Esophagus squamous epithelium (tissue), 5 donors: Measurements from ENCODE around the gene CDKAL1. TPM values are rescaled to one million over a fixed set of nuclear protein-coding genes. Genes with fewer than 3 reads are reported as not detected.

ENCODE experiments used
- DNase-seq: peaks from one replicate; lab custom pipeline; 2025; lab: John Stamatoyannopoulos, UW
- H3K27ac ChIP-seq, 4 donors: fragments of 200-600 bp; sonication (generic); one replicate each; pipeline ENCODE4 v1.5.1; 2016 to 2019; ENCODE audit warnings: mild to moderate bottlenecking in 1 of 4
- H3K27me3 ChIP-seq, 4 donors: fragments of 200-600 bp; sonication (generic); 1 replicate in 3 of 4; 2 replicates in 1 of 4; pipeline versions ENCODE4 v1.5.1 to v1.6.0; 2017 to 2021; ENCODE audit warnings: antibody characterized with exemption in 1 of 4
- H3K36me3 ChIP-seq, 3 donors: fragments of 200-600 bp; sonication (generic); one replicate each; pipeline ENCODE4 v1.5.1; 2016 to 2019
- H3K4me1 ChIP-seq, 3 donors: fragments of 200-600 bp; sonication (generic); one replicate each; pipeline ENCODE4 v1.5.1; 2017 to 2019
- H3K4me3 ChIP-seq, 4 donors: fragments of 200-600 bp; sonication (generic); 1 replicate in 3 of 4; 2 replicates in 1 of 4; pipeline ENCODE4 v1.5.1; 2016 to 2019; ENCODE audit warnings: mild to moderate bottlenecking in 2 of 4, moderate library complexity in 1 of 4
- H3K9me3 ChIP-seq, 3 donors: fragments of 200-600 bp; sonication (generic); one replicate each; pipeline ENCODE4 v1.5.1; 2016 to 2019
- CTCF ChIP-seq, 6 experiments: fragments of 450-650 bp in 4 of 6; fragments of 200-600 bp in 2 of 6; sonication (generic) in 2 of 6; IDR thresholded peaks; one replicate each; pipeline ENCODE4 v1.5.1; 2016 to 2019; ENCODE audit warnings: antibody characterized with exemption in 6 of 6, mild to moderate bottlenecking in 4 of 6, moderate library complexity in 4 of 6
- POLR2A ChIP-seq, 4 donors: fragments of 450-650 bp; IDR thresholded peaks; one replicate each; pipeline ENCODE4 v1.6.1; 2017; ENCODE audit warnings: antibody characterized with exemption in 4 of 4, mild to moderate bottlenecking in 4 of 4, moderate library complexity in 3 of 4
- WGBS, 2 donors: methylation state at CpG; one replicate each; pipeline ENCODE4 v1.1.5; 2018; 5-methylcytosine and 5-hydroxymethylcytosine counted together
- intact Hi-C: fragments of 100-400 bp; cut with DNase I; formaldehyde crosslinking; loops from one replicate; pipeline ENCODE4 v1.15.0; 2022
- total RNA-seq, 4 donors: library from RNA; depleted of rRNA; stranded (reverse); fragments of >200 nt; gene quantifications; one replicate each; pipeline ENCODE4 v1.1.0, GENCODE V29; 2016
- donor health status: DM: yes; HTN: yes; CAD: no.

Gene CDKAL1
- total RNA-seq, 4 donors from 2014 or later, result 6.5 to 13.0 (median 10.7) TPM

- Histone ChIP-seq H3K4me1 (peaks cover 0 to 3% (median 0%) of the 10 kb centered on the region in 3 donors), H3K27me3 (no peaks in the 10 kb centered on the region), H3K36me3 (peaks cover 0 to 16% (median 0%) of the 10 kb centered on the region in 3 donors), H3K27ac (no peak overlapping the region), H3K4me3 (no peak overlapping the region), H3K9me3 (no peaks in the 10 kb centered on the region)
- DNase-seq, result no peak
- intact Hi-C loops, result no loop called here
- WGBS, 2 donors, result 76 to 78% methylated on average over 2 of the region's 2 CpGs
- TF ChIP-seq POLR2A (IDR thresholded peaks at IDR 0.05) (no peak), CTCF (IDR thresholded peaks at IDR 0.05) (no peak)
Measured at GRCh38 chr6:20954315-20954714, 420.1 kb downstream of the CDKAL1 start.

GRCh38 chr6:20955131-20955530 lies 420.9 kb downstream of the CDKAL1 start:
- Histone ChIP-seq H3K27me3 (no peaks in the 10 kb centered on the region), H3K36me3 (peaks cover 0 to 16% (median 0%) of the 10 kb centered on the region in 3 donors), H3K27ac (no peak overlapping the region), H3K4me3 (no peak overlapping the region), H3K4me1 (peaks cover 0 to 3% (median 0%) of the 10 kb centered on the region in 3 donors), H3K9me3 (no peaks in the 10 kb centered on the region)
- no peak for DNase-seq
- 84 to 90% methylated on average over 2 of the region's 2 CpGs for WGBS, 2 donors
- TF ChIP-seq POLR2A (IDR thresholded peaks at IDR 0.05), result no peak
- no peak for TF ChIP-seq CTCF (IDR thresholded peaks at IDR 0.05)
- intact Hi-C loops, result no loop called here

- Histone ChIP-seq H3K36me3 (peaks cover 0 to 16% (median 0%) of the 10 kb centered on the region in 3 donors), H3K27ac (no peak overlapping the region), H3K27me3 (no peaks in the 10 kb centered on the region), H3K9me3 (no peaks in the 10 kb centered on the region), H3K4me3 (no peak overlapping the region), H3K4me1 (peaks cover 0 to 3% (median 0%) of the 10 kb centered on the region in 3 donors)
- intact Hi-C loops, result no loop called here
- no peak for DNase-seq
- TF ChIP-seq CTCF (IDR thresholded peaks at IDR 0.05) (no peak), POLR2A (IDR thresholded peaks at IDR 0.05) (no peak)
- 91 to 94% methylated on average over 4 of the region's 4 CpGs for WGBS, 2 donors
Measured at GRCh38 chr6:20955751-20956150, 421.5 kb downstream of the CDKAL1 start.

GRCh38 chr6:20960067-20960466 lies 425.8 kb downstream of the CDKAL1 start:
- Histone ChIP-seq H3K27me3 (no peaks in the 10 kb centered on the region), H3K27ac (no peak overlapping the region), H3K9me3 (no peaks in the 10 kb centered on the region), H3K36me3 (peaks cover 0 to 16% (median 0%) of the 10 kb centered on the region in 3 donors), H3K4me3 (no peak overlapping the region), H3K4me1 (no peaks in the 10 kb centered on the region)
- intact Hi-C loops, result no loop called here
- no peak for DNase-seq
- WGBS, 2 donors, result 95 to 100% methylated on average over 5 of the region's 5 CpGs
- TF ChIP-seq CTCF (IDR thresholded peaks at IDR 0.05) (no peak), POLR2A (IDR thresholded peaks at IDR 0.05) (no peak)

- Histone ChIP-seq H3K27ac (no peak overlapping the region), H3K4me3 (no peak overlapping the region), H3K9me3 (peaks cover 0 to 6% (median 0%) of the 10 kb centered on the region in 3 donors), H3K27me3 (no peaks in the 10 kb centered on the region), H3K4me1 (peaks cover 0 to 4% (median 0%) of the 10 kb centered on the region in 3 donors), H3K36me3 (no peaks in the 10 kb centered on the region)
- intact Hi-C loops, result no loop called here
- 76 to 85% methylated on average over 2 of the region's 2 CpGs for WGBS, 2 donors
- DNase-seq, result no peak
- TF ChIP-seq CTCF (IDR thresholded peaks at IDR 0.05), result no peak
- TF ChIP-seq POLR2A (IDR thresholded peaks at IDR 0.05), result no peak
Measured at GRCh38 chr6:20965276-20965675, 431.0 kb downstream of the CDKAL1 start.
